NCI-H2171 (cell line): ENCODE data around the gene BBS4.

Experiments
- DNase-seq: peaks from one replicate; lab custom pipeline; 2025; lab: John Stamatoyannopoulos, UW

BBS4 gene

DNA sequence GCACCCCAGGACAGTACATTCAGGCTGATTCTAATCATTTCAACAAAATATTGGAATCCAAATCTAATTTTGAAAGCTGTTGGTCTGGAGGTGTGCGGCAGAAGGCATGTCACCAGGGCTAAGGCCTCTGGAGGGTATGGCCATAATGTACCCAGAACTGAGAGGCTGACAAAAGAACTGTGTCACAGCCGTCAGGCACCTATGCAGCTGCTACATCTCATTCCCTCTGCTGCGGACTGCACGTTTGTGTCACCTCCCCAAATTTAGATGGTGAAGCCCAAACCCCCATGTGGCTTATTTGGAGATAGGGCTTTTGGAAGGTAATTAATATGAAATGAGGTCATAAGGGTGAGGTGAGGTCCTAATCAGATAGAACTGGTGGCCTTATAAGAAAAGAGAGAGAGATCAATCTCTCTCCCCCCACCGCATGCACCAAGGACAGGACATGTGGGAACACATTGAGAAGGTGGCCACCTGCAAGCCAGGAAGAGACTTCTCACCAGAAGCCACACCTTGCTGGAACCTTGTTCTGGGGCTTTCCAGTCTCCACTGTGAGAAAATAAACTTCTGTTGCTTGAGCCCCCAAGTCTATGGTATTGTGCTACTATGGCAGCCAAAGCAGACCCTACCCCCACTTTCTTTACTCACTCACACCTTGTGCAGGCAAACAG is 74.7 kb downstream of the BBS4 start:
- no peak for DNase-seq

DNA sequence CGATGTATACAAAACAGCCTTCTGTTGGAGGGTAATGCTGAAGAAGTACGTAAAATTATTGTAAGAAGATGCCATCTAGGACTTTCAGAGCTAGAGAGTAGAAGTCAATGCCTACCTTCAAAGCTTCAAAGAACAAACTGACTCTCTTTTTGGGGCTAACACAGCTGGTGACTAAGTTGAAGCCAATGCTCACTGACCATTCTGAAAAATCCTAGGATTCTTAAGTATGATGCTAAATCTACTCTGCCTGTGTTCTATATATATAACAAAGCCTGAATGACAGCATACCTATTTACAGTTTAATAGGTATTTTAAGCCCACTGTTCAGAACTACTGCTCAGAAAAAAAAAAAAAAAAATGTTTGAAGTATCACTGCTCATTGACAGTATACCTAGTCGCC is 78.6 kb downstream of the BBS4 start:
- no peak for DNase-seq

DNA sequence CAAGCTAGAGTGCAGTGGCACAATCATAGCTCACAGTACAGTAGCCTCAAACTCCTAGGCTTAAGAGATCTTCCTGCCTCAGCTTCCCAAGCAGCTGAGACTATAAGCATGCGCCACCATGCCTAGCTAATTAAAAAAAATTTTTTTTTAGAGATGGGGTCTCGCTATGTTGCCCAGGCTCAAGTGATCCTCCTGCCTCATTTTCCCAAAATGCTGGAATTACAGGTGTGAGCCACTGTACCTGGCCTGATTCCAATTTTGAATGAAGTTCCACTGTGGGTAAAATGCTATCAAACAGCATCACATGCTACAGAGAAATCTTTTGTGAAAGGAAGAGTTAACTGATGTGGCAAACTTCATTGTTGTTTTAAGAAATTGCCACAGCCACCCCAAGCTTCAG is 80.0 kb downstream of the BBS4 start:
- DNase-seq = no peak

DNA sequence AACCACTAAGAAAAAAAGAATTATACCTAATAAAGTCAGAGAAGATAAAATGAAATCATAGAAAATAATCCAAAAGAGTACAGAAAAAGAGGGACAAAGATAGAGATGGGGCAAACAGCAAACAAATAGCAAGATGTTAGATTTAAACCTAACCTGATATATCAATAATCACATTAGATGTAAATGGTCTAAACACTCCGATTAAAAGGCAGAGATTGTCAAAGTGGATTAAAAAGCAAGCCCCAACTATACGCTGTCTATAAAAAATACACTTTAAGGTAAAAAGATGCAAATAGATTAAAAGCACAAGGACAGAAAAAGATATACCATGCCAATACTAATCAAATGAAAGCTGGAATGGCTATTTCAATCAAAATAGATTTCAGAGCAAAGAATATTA is 80.8 kb downstream of the BBS4 start:
- no peak for DNase-seq

DNA sequence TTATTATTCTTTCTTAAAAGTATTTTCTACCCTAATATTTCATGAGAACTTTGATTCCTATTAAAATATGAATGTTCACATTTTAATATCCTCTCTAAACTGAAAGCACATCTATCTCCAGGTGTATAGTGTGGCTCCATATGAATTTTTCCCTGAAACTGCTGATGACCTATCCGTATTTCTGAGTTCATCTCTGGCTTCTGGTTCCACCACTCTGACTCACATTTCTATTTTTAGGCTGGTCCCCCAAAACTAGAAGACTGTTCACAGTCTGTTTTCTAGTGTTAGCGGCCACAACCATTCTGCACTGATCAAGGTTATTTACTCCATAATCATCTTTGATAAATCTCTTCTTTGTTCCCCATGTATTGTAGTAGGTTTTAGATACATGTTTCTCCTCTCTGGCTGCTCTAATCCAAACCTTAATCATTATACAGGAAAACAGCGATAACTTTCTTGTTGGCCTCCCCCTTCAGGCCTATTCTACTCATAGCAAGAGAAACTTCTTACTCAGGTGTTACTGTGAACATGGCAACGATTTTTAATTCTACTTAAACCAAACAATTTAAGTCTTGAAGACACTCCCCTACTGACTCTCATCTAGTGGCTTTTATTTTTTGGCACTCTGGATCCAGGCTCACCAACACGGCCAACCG is 84.8 kb downstream of the BBS4 start:
- no peak for DNase-seq

DNA sequence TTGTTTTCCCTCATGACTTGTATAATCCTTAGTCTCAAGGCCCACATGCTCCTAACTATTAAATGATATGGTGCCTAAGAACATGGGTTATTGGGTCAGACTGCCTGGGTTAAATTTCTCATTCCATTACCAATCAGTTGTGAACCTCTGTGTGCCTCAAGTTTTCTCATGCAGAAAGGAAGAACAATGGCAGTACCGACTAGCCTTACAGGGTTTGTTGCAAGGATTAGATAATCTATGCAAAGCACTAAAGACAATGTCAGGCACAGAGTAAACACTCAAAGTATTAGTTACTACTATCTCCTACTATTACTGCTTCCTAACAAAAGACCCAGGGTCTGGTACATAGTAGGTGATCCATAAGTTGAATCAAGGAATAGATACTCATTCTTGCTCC is 85.3 kb downstream of the BBS4 start:
- DNase-seq = no peak

DNA sequence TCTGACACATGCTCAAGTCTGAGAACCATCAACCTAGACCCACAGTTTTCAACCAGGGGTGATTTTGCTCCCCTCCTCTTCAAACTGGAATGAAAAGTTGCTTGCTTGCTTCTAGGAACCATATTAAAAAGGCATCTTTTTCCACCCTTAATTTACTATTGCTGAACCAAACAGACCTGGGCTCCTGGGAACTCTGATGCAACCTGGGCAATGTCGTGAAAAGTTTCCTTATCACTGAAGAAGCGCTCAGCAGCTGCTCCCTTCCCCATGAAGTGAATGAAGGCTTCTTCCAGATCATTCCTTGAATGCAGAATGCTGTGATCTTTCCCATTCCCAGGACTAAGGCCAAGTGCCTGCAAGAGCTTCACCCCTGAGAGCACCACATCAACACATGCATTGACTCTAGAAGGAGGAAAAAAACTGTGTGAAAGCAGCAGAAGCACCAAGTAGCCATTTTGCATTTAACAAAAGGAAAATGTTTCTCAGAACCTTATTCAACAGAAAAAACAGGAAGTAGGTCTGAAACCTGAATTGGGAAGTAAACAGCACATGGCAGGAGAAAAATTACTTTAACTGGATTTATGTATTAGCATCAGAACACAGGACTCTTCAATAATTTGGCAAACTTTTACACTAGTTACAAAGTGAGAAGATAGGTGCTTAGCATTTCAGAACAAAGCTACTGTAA is 88.8 kb downstream of the BBS4 start:
- no peak for DNase-seq

DNA sequence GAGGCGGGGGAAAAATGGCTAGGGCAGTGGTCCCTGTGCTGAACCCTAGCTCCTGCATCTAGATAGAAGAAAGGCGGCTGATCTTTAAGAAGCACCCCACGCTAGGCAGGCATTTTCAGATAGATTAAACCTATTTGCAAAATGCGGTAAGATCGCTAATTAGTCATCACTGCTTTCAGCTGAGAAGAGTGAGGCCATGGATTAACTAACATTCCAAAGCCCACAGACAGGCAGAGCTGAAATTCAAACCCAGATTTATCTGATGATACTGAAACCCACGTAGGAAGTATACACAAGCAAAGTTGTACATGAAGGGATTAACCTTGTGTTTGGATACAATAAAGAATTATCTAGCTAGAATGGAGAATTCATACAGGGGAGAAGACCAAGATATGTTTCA is 92.8 kb downstream of the BBS4 start:
- no peak for DNase-seq

DNA sequence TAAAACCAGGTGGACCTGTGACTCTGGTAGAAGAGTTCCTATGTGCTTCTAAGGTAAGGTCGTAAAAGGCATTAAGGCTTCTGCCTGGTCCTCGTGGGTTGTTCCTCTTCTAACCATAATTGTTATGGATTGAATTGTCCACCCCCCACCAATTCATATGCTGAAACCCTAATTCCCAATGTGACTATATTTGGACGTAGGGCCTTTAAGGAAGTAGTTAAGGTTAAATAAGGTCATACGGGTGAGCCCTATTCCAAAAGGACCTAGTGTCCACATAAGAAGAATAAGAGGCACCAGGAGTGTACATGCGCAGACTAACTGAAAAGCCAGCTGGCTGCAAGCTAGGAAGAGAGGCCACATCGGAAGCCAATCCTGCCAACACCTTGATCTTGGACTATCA is 95.6 kb downstream of the BBS4 start:
- DNase-seq = no peak

DNA sequence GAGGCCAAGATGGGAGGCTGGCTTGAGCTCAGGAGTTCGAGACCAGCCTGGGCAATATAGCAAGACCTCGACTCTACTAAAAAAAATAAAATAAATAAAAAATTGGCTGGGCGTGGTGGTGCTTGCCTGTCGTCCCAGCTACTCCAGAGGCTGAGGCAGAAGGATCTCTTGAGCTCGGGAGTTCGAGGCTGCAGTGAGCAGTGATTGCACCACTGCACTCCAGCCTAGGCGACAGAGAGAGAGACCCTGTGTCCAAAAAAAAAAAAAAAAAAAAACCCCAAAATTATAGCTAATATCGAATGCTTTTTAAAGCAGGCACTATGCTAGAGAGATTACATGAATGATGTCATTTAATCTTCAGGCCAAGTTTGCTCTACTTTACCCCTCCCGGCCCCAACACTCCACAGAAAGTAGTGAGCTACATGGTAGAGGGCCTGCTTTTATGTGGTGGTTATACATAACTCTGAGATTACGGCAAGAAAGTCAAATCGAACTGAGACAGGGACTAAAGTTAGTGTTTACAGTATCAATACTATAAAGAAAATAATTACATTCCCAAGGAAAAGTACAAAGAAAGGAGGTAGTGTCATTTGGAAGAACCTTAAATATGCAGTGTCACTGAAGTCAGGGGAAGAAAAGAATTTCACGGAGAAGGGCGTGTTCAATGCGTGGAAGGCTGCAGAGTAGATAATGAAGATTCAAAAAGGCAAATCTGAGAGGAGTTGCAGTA is 96.4 kb downstream of the BBS4 start:
- DNase-seq = no peak

DNA sequence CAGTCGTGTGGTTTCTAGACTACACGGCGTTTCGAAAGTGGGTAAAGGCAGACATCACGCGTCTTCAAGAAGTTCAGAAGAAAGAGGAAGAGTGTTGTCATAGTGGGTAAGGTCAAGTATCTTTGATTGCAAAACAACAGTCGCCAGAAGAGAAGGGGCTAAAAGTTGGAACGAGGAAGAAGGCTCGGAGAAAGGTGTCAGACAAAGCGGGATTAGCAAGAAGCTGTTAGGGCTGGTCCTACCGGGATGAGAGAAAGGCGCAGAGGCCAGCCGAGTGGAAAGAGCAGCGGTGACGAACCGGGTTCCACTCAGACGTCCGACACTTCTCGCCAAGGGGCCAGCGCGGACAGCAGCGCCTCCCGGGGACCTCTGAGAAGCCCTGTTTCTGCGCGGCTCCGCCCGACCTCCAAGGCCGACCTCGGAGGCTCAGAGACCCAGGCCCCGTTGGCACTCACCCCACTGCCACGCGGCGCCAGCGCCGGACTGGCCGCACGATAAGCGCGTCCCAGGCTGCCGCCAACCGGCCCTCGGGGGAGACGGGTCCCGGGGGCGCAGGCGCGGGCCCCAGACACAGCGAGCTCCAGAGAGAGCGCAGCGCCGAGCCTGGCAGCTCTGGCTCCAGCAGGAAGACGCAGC is 97.1 kb downstream of the BBS4 start:
- DNase-seq = no peak

DNA sequence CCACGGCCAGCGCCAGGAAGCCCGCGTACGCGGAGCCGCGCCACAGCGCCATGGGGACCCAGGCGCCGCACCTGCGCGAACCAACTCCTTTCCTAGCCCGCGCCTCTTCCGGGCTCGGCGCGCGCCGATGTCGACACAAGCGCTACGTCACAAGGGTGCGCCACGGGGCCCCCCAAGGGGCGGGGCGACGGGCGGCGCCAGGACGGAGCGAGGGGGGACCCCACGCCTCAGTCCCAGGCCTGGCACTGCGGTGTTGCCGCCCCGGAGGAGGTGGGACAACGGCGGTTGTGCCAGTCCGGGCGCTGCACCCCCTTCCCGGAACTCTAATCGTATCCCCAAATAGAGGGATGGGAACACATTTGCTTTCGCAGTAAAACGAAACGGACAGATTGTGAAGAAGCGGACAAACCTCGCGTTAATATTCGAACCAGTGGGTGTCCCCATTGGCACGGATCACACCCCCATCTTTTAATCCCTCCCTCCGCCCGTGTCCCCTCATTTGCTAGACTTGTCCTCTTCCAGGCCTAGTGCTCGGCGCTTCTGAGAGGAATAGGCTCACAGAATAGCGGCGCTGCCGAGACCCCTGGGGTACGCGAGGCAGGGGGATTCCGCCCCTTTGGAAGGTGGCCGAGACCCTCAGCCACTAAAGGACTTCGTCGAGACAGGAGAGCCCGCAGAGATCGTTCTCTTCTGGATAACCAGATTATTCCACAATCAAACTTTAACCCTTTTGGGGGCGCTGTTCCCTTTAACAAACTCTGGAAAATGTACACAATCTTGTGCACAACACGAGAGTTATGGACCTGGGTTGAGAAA is 97.8 kb downstream of the BBS4 start, which contains the start of gene ADPGK:
Gene ADPGK (minus strand): TSS at position 119 of the 816 bp plus-strand sequence. CDS start 67 bp downstream, at position 52.
- DNase-seq = peak; percentile 94

DNA sequence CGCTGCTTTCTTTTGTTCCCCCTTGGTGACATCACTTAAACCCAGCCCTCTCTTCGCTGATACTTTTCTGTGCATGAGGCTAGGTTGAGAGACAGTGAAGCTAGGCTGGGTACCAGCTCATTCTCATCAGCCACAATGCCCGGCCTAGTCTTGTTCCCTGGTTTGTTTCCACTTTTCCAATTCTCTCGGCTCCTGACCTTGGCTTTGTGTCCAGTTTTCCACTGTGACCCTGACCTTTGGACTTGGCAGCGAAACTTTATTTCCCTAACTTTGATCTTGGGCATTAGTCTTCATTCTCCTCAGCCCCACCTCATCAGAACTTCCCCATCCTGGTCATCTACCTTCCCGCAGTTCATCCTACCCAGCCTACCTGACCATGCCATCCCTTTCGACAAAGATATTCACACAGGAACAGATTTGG is 98.5 kb downstream of the BBS4 start:
- no peak for DNase-seq

DNA sequence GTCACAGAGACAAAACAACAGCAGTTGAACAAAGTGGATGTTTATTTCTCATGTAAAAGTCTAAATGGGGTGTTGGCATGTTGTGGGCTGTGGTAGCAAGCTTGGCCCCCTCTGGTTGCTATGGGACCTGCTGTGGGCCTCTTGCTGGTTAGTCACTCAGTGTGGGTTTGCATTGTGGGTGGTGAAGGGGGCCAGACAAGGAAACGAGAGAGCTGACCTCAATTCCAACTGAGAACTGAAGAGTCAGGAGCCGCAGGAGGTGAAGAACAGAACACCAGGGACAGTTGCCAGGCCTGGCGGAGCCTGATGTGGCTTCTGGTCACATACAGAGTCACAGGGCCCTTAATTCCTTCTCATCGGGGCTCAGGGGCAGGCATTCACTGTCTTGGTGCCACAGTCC is 99.4 kb downstream of the BBS4 start:
- DNase-seq = no peak

DNA sequence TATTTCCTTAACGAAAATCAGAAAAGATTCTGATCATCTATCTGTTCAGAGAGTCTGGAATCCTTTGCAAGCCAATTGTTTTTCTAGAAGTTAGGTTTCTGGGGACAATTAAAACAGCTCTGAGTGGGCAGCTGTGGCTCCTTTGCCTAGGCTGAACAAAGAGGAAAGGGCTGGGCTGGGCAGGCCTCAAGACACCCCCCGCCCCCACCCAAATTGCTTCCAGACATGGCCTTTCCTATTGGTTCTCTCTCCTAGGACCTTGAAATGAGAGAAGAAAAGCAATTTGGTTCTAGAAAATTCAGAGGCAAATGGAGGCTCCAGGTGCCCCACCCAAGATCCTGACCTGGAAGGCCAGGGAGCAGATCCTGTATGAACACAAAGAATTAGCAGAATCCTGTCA is 99.8 kb downstream of the BBS4 start:
- DNase-seq = no peak

DNA sequence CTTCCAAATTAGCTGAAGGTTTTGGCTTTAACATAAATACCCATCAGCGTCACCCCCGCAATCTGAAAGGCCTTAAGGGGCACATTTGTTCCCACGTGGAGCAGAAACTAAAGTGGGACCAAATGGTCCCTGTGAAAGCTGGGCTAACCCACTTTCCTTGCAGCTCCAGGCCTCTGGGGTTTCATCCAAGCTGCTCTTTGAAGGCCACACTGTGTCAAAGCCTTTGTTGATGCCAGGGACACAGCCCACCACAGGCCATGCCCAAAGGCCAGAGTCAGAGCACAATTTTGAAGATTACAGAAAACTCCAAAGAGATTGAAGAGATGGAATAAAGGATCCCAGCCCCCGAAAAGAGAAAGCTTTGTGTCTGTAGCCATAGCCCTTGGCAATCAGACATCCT is 100.2 kb downstream of the BBS4 start:
- DNase-seq = no peak

DNA sequence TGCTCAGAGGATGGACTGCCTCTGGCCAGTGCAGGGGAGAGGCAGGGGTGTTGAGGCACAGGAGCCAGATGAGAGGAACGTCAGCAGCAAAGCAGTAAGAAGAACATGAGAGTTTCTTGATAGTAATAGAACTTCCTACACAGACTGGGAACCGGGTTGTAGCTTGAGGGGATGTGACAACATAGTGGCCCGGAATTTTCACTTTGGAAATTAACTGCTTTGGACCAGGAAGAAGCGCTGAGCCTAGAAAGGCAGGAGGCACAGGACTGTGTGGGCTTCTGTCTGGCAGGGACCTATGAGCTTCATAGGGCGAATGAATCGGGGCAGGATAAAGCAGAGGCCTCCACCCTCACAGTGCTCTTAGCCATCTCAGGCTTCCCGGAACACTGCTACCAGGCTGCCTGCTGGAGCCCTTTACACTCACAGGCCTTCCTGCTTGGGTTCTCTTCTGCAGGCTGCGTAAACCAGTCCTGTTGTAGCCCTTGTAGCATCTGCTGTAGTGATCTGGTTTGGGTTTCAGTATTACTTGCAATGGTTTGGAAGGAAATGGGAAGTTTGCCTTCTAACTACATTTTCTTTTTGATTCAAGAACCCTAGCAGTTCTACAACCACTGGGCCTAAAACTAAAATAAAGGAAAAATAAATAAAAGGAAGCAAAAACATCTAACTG is 100.8 kb downstream of the BBS4 start:
- DNase-seq = no peak

DNA sequence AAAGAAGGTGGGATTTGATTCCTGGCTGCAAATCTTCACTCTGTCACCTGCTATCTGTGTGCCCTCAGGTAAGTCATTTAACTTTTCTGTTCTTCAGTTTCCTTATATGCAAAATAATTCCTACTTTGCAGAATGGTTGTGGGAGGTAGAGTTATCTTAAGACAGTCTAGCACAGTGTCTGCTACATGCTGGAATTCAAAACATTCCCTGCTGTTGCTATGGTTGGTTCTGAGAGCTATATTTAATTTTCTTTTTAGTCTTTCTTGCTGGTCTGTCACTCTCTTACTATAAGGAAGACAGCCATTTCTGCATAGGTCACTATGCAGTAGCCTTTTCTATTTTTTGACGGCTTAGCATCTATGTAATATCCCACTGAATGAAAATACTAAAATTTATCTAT is 101.5 kb downstream of the BBS4 start:
- no peak for DNase-seq
